ENCODE measurements around the gene TAS2R14.

- TF ChIP-seq EZH2 (IDR thresholded peaks at IDR 0.05) (no peak), POLR2AphosphoS5 (IDR thresholded peaks at IDR 0.05; ENCODE audit: borderline replicate concordance, low read depth, low read length) (no peak)
Measured at GRCh38 chr12:10904686-10905085, 34.4 kb downstream of the TAS2R14 start.

Measured in SK-N-MC (cell line).